Frontal cortex (tissue), 4 donors: ENCODE data around the gene GRN. TPM values are rescaled to one million over a fixed set of nuclear protein-coding genes. Genes with fewer than 3 reads are reported as not detected.
"Not testable (repeated sequence)": the region's sequence is repeated elsewhere in the genome, so short reads cannot be mapped to it uniquely, and the experiment has no call there.

Source experiments
- DNase-seq, 2 donors: peaks; one replicate each; pipeline ENCODE4 v3.0.0; 2012; ENCODE audit warnings: low spot score in 2 of 2
- FAIRE-seq: peaks from 2 replicates; lab custom pipeline; 2012; peaks lifted over from hg19 to GRCh38; lab: Jason Lieb, UNC
- total RNA-seq: library from RNA; depleted of rRNA; stranded (reverse); fragments of >200 nt; gene quantifications from one replicate; pipeline ENCODE4 v1.2.3, GENCODE V29; 2014
- donor health status: control.
- donor health status: control.
- donor health status: control.

Gene GRN
- total RNA-seq, 1 donor from 2014 or later, result 44.0 TPM

- FAIRE-seq, result no peak
- no peak for DNase-seq
These were observed 1.4 kb upstream of the GRN start for GRCh38 chr17:44343510-44344209.

- FAIRE-seq (no peak), DNase-seq (peak; percentile 59 to 75)
These were observed 438 bp downstream of the GRN start for GRCh38 chr17:44345454-44346026.

- FAIRE-seq (no peak), DNase-seq (no peak)
These were observed 1.2 kb downstream of the GRN start for GRCh38 chr17:44346064-44346844.

- not testable (repeated sequence) for DNase-seq, FAIRE-seq
These were observed 2.3 kb downstream of the GRN start for GRCh38 chr17:44347206-44348055.

GRCh38 chr17:44348234-44348987, 3.3 kb downstream of the GRN start:
- FAIRE-seq (no peak), DNase-seq (peak in 1 of 2 donors; percentile 42)

- no peak for DNase-seq
- no peak for FAIRE-seq
These were observed 3.9 kb downstream of the GRN start for GRCh38 chr17:44348988-44349364.

GRCh38 chr17:44349553-44350070, 4.5 kb downstream of the GRN start:
- DNase-seq (no peak), FAIRE-seq (no peak)

- FAIRE-seq (no peak), DNase-seq (peak; percentile 80 to 85)
These were observed 5.7 kb downstream of the GRN start for GRCh38 chr17:44350733-44351226.

GRCh38 chr17:44351464-44351863, 6.4 kb downstream of the GRN start:
- FAIRE-seq, result no peak
- DNase-seq, result peak in 1 of 2 donors; percentile 14

GRCh38 chr17:44351961-44352827, 7.1 kb downstream of the GRN start:
- DNase-seq (peak in 1 of 2 donors; percentile 31), FAIRE-seq (no peak)

- no peak for FAIRE-seq
- DNase-seq, result peak in 1 of 2 donors; percentile 20
These were observed 7.9 kb downstream of the GRN start for GRCh38 chr17:44352828-44353671.

- peak in 1 of 2 donors; percentile 54 for DNase-seq
- FAIRE-seq, result no peak
These were observed 8.7 kb downstream of the GRN start for GRCh38 chr17:44353672-44354331.

GRCh38 chr17:44354582-44355561, 9.8 kb downstream of the GRN start:
- DNase-seq, result peak in 1 of 2 donors; percentile 53
- FAIRE-seq, result no peak

- FAIRE-seq, result no peak
These were observed 10.6 kb downstream of the GRN start for GRCh38 chr17:44355642-44356099.

GRCh38 chr17:44356241-44356640, 11.1 kb downstream of the GRN start:
- no peak for FAIRE-seq
- DNase-seq, result no peak

More at GRCh38 chr17:44355642-44356099, 10.6 kb downstream of the GRN start:
- peak in 1 of 2 donors; percentile 18 for DNase-seq
